ENCODE results near the gene MDFIC. TPM values are rescaled to one million over a fixed set of nuclear protein-coding genes. Genes with fewer than 3 reads are reported as not detected.

MDFIC gene
- total RNA-seq, 3 donors from 2014 or later: 10.4 to 29.5 (median 13.0) TPM

DNA sequence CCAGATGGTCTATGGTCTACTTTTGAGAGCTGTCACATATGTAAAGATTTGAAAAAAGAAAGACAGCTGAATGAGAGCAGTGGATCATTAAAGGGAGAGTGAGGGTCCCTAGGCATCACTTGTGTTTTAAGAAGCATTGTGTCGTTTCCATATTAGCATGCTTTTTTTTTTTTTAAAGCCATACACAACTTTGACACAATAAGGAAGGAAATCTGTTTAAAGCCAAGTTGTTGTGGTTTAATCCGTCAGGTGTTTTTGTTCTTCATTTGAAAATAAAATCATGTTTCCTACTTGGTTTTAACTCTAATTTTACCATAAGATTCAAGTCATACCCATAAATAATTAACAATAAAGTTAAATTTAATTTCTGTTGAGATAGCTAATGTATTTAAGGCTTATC is 53.5 kb downstream of the MDFIC start:
- Histone ChIP-seq H3K36me3 (ENCODE audit: low read depth) (no peaks in the 10 kb centered on the region), H3K4me3 (no peak overlapping the region), H3K4me1 (ENCODE audit: low read depth) (no peaks in the 10 kb centered on the region), H3K9me3 (no peaks in the 10 kb centered on the region)
- no peak for ATAC-seq
- intact Hi-C loops (cut with DNase I, micrococcal nuclease): no loop called here
- DNase-seq: no peak
- no peak for TF ChIP-seq CTCF (IDR thresholded peaks at IDR 0.05)

- no peaks in the 10 kb centered on the region for H3K9me3 ChIP-seq
- TF ChIP-seq CTCF (IDR thresholded peaks at IDR 0.05): no peak
- no peaks in the 10 kb centered on the region for H3K36me3 ChIP-seq (ENCODE audit: low read depth)
- ATAC-seq: no peak
- no peak for DNase-seq
- no peak overlapping the region for H3K4me3 ChIP-seq
- no peaks in the 10 kb centered on the region for H3K4me1 ChIP-seq (ENCODE audit: low read depth)
- intact Hi-C loops (cut with DNase I, micrococcal nuclease): no loop called here
These were observed 54.8 kb downstream of the MDFIC start for GRCh38 chr7:114976666-114977065.

DNA sequence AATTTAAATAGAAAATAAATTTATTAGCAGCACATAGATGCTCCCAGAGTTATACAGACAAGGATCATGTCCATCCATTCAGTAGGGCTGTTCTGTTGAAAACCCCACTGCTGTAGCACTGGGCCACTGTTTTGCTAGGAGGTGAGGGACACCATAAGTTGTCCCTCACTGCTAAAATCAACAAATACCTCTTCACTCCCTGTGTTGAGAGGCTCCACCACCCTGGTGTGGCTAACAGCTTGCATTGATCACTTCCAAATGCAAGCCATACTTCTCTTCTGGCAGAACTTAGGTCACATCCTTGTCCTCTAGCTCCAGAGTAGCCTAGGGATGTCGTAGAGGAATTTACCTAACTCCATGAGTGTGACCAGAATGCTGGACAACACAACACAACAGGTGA is 55.4 kb downstream of the MDFIC start:
- Histone ChIP-seq H3K4me1 (ENCODE audit: low read depth) (no peaks in the 10 kb centered on the region), H3K9me3 (no peaks in the 10 kb centered on the region), H3K36me3 (ENCODE audit: low read depth) (no peaks in the 10 kb centered on the region), H3K4me3 (no peak overlapping the region)
- TF ChIP-seq CTCF (IDR thresholded peaks at IDR 0.05): no peak
- intact Hi-C loops (cut with DNase I, micrococcal nuclease): no loop called here
- DNase-seq (no peak), ATAC-seq (no peak)

- H3K4me1 ChIP-seq (ENCODE audit: low read depth): no peaks in the 10 kb centered on the region
- DNase-seq (no peak), ATAC-seq (no peak)
- H3K36me3 ChIP-seq (ENCODE audit: low read depth): no peaks in the 10 kb centered on the region
- TF ChIP-seq CTCF (IDR thresholded peaks at IDR 0.05): no peak
- H3K4me3 ChIP-seq: no peak overlapping the region
- intact Hi-C loops (cut with DNase I, micrococcal nuclease): no loop called here
- no peaks in the 10 kb centered on the region for H3K9me3 ChIP-seq
These were observed 57.5 kb downstream of the MDFIC start for GRCh38 chr7:114979388-114979787.

GRCh38 chr7:114979803-114980507 is 58.1 kb downstream of the MDFIC start:
- ATAC-seq: no peak
- H3K36me3 ChIP-seq (ENCODE audit: low read depth): no peaks in the 10 kb centered on the region
- H3K4me1 ChIP-seq (ENCODE audit: low read depth): no peaks in the 10 kb centered on the region
- H3K9me3 ChIP-seq: no peaks in the 10 kb centered on the region
- TF ChIP-seq CTCF (IDR thresholded peaks at IDR 0.05): no peak
- intact Hi-C loops (cut with DNase I, micrococcal nuclease): no loop called here
- DNase-seq: no peak
- H3K4me3 ChIP-seq: no peak overlapping the region

DNA sequence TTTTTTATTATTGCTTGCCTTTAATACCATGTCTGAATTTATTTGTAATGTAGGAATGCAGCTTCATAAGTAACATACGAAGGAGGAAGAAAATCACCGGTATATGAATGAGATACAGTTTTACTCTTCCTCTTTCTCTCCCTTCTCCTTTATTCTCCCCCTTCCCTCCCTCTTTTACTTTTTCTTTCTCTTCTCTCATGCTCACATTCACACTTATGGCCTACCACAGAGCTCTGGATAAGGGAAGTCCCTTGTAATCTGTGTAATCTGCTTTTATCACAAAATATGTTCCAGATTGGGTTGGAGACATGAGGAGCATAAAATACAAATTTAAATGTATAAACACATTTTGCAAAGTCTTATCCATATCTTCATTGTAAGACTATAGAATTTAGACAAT is 59.4 kb downstream of the MDFIC start:
- intact Hi-C loops (cut with DNase I, micrococcal nuclease): no loop called here
- H3K4me3 ChIP-seq: no peak overlapping the region
- TF ChIP-seq CTCF (IDR thresholded peaks at IDR 0.05): no peak

More for the DNA sequence above, 59.4 kb downstream of the MDFIC start:
- Histone ChIP-seq H3K9me3 (no peaks in the 10 kb centered on the region), H3K36me3 (ENCODE audit: low read depth) (no peaks in the 10 kb centered on the region), H3K4me1 (ENCODE audit: low read depth) (no peaks in the 10 kb centered on the region)
- no peak for DNase-seq
- no peak for ATAC-seq
